HCT116 (cell line): ENCODE measurements around the gene HACD3. TPM values are rescaled to one million over a fixed set of nuclear protein-coding genes. Genes with fewer than 3 reads are reported as not detected.
A peak's percentile ranks its signal among the peaks of the same experiment; 100 is the strongest.

Experiments
- ATAC-seq: fragments of 200-7000 bp; cut with Tn5 transposase; 2 replicates; pipeline ENCODE4 v1.9.1; 2020; ENCODE audit warnings: mild to moderate bottlenecking, moderate library complexity
- Bru-seq: library from RNA; stranded (reverse); fragments of 400-500 nt; gene quantifications from one replicate; lab custom pipeline; 2021; lab: Mats Ljungman, UMichigan
- BruChase-seq, 2 experiments: library from RNA; stranded (reverse); fragments of 400-500 nt; gene quantifications; one replicate each; lab custom pipeline; 2021; lab: Mats Ljungman, UMichigan
- BruUV-seq: library from RNA; stranded (reverse); fragments of 400-500 nt; replicated peaks from 2 replicates; lab custom pipeline; 2021; lab: Mats Ljungman, UMichigan
- CTCF ChIA-PET: fragments of 300-600 bp; sonication (Branson Sonifier 250); formaldehyde crosslinking; loops from one replicate; lab custom pipeline; 2021; ENCODE audit warnings: antibody characterized with exemption; lab: Charles Lee
- POLR2A ChIA-PET: fragments of 300-600, 350-600 bp; sonication (Branson Sonifier 250); formaldehyde crosslinking; loops from one replicate; lab custom pipeline; 2021; ENCODE audit warnings: antibody characterized with exemption; lab: Charles Lee
- RAD21 ChIA-PET, 2 experiments: fragments of 300-600 bp; sonication (Branson Sonifier 250); formaldehyde crosslinking; loops; one replicate each; lab custom pipeline; 2023; ENCODE audit warnings: low total read pairs in 2 of 2; ENCODE audit not compliant: uncharacterized antibody in 2 of 2, unreplicated experiment in 2 of 2, low non-redundant PET in 1 of 2; lab: Charles Lee
- DNase-seq: peaks from one replicate; pipeline ENCODE4 v3.0.0-alpha.2; 2010; ENCODE audit warnings: low read depth, low spot score
- H2AFZ ChIP-seq: fragments of 200-600 bp; shearing (Covaris generic), sonication (generic); 2 replicates; pipeline ENCODE4 v1.6.1; 2017; ENCODE audit warnings: low read depth, mixed run types, mixed read lengths, antibody characterized with exemption, low read length; ENCODE audit not compliant: poor library complexity, severe bottlenecking
- H3K27ac ChIP-seq: 2 replicates; pipeline ENCODE4 v1.5.1; 2012; ENCODE audit warnings: low read depth, low read length
- H3K27me3 ChIP-seq: fragments of 200-600 bp; sonication (generic); 2 replicates; pipeline ENCODE4 v1.6.1; 2016; ENCODE audit warnings: mixed run types, low read length, mixed read lengths; ENCODE audit not compliant: insufficient read depth
- H3K36me3 ChIP-seq, 2 experiments: fragments of 200-500 bp in 1 of 2; fragments of 200-600 bp in 1 of 2; sonication (Bioruptor generic) in 1 of 2; sonication (generic) in 1 of 2; 2 replicates each; pipeline versions ENCODE4 v1.5.1 to v1.6.1; 2014 to 2016; ENCODE audit warnings: low read length in 2 of 2, inconsistent platforms in 1 of 2, mixed read lengths in 1 of 2, mixed run types in 1 of 2; ENCODE audit not compliant: insufficient read depth in 2 of 2, control insufficient read depth in 1 of 2
- H3K4me1 ChIP-seq, 2 experiments: fragments of 200-600 bp in 1 of 2; sonication (generic) in 1 of 2; 2 replicates each; pipeline versions ENCODE4 v1.5.1 to v1.6.1; 2012 to 2017; ENCODE audit warnings: low read length in 2 of 2, inconsistent platforms in 1 of 2, mild to moderate bottlenecking in 1 of 2, mixed read lengths in 1 of 2, mixed run types in 1 of 2, moderate library complexity in 1 of 2; ENCODE audit not compliant: insufficient read depth in 2 of 2, control insufficient read depth in 1 of 2
- H3K4me2 ChIP-seq: fragments of 200-600 bp; sonication (generic); 2 replicates; pipeline ENCODE4 v1.6.1; 2017; ENCODE audit warnings: mixed run types, low read length, mixed read lengths
- H3K4me3 ChIP-seq, 2 experiments: fragments of 200-600 bp in 1 of 2; sonication (generic) in 1 of 2; replicated peaks in 1 of 2; 2 replicates each; pipeline ENCODE4 v1.5.1; 2011 to 2016; ENCODE audit warnings: low read length in 2 of 2, control low read depth in 1 of 2, low read depth in 1 of 2, mild to moderate bottlenecking in 1 of 2, mixed read lengths in 1 of 2, mixed run types in 1 of 2
- H3K79me2 ChIP-seq: fragments of 200-600 bp; sonication (generic); 2 replicates; pipeline ENCODE4 v1.6.1; 2017; ENCODE audit warnings: mild to moderate bottlenecking, mixed run types, low read length, moderate library complexity, mixed read lengths; ENCODE audit not compliant: insufficient read depth
- H3K9ac ChIP-seq: fragments of 200-600 bp; sonication (generic); 2 replicates; pipeline ENCODE4 v1.6.1; 2016; ENCODE audit warnings: low read length, mixed read lengths
- H3K9me2 ChIP-seq: fragments of 200-600 bp; sonication (generic), shearing (Covaris generic); 2 replicates; pipeline ENCODE4 v1.6.1; 2017; ENCODE audit warnings: mixed run types, mild to moderate bottlenecking, moderate library complexity; ENCODE audit not compliant: insufficient read depth
- H3K9me3 ChIP-seq, 2 experiments: fragments of 200-500 bp in 1 of 2; fragments of 200-600 bp in 1 of 2; sonication (Bioruptor generic) in 1 of 2; sonication (generic) in 1 of 2; 2 replicates each; pipeline ENCODE4 v1.6.1; 2014 to 2017; ENCODE audit warnings: low read length in 2 of 2, mixed read lengths in 2 of 2, inconsistent platforms in 1 of 2, low read depth in 1 of 2, mild to moderate bottlenecking in 1 of 2, mixed run types in 1 of 2, moderate library complexity in 1 of 2; ENCODE audit not compliant: control insufficient read depth in 1 of 2, insufficient read depth in 1 of 2
- H4K20me1 ChIP-seq: fragments of 200-600 bp; sonication (generic), shearing (Covaris generic); 2 replicates; pipeline ENCODE4 v1.6.1; 2017; ENCODE audit warnings: mixed run types, mild to moderate bottlenecking, moderate library complexity; ENCODE audit not compliant: insufficient read depth
- CBX3 ChIP-seq: IDR thresholded peaks from 2 replicates; pipeline ENCODE4 v1.6.1; 2012; ENCODE audit warnings: low read depth
- CEBPB ChIP-seq: IDR thresholded peaks from 2 replicates; pipeline ENCODE4 v1.6.1; 2012; ENCODE audit warnings: low read depth
- EGR1 ChIP-seq: IDR thresholded peaks from 2 replicates; pipeline ENCODE4 v1.6.1; 2012; ENCODE audit warnings: low read depth
- ELF1 ChIP-seq: IDR thresholded peaks from 2 replicates; pipeline ENCODE4 v1.6.1; 2012; ENCODE audit warnings: low read depth, borderline replicate concordance
- EZH2phosphoT487 ChIP-seq: fragments of 200-600 bp; IDR thresholded peaks from 2 replicates; pipeline ENCODE4 v1.6.1; 2018; ENCODE audit warnings: antibody characterized with exemption, borderline replicate concordance
- POLR2A ChIP-seq: IDR thresholded peaks from 2 replicates; pipeline ENCODE4 v1.7.0; 2011; ENCODE audit warnings: borderline replicate concordance; ENCODE audit not compliant: insufficient read depth, insufficient read length; ENCODE audit errors: extremely low read depth
- POLR2AphosphoS5 ChIP-seq: IDR thresholded peaks from 2 replicates; pipeline ENCODE4 v1.6.1; 2011; ENCODE audit warnings: mild to moderate bottlenecking, low read depth, low read length, moderate library complexity
- RAD21 ChIP-seq: IDR thresholded peaks from 2 replicates; pipeline ENCODE4 v1.6.1; 2012; ENCODE audit warnings: low read depth, mild to moderate bottlenecking
- SIN3A ChIP-seq: IDR thresholded peaks from 2 replicates; pipeline ENCODE4 v1.6.1; 2012; ENCODE audit warnings: low read depth
- SP1 ChIP-seq: IDR thresholded peaks from 2 replicates; pipeline ENCODE4 v1.6.1; 2012; ENCODE audit warnings: low read depth
- TCF7L2 ChIP-seq: IDR thresholded peaks from 2 replicates; pipeline ENCODE4 v1.7.0; 2011; ENCODE audit warnings: borderline replicate concordance, inconsistent platforms; ENCODE audit not compliant: insufficient read depth, insufficient read length; ENCODE audit errors: extremely low read depth
- YY1 ChIP-seq: IDR thresholded peaks from 2 replicates; pipeline ENCODE4 v1.6.1; 2011; ENCODE audit warnings: low read length, low read depth, moderate library complexity, mild to moderate bottlenecking; ENCODE audit not compliant: insufficient replicate concordance; ENCODE audit errors: extremely low read depth
- ZFX ChIP-seq: fragments of 450-650 bp; IDR thresholded peaks from 2 replicates; pipeline ENCODE4 v1.6.1; 2017
- intact Hi-C: fragments of 100-400 bp; cut with micrococcal nuclease; formaldehyde crosslinking; loops from 2 replicates; pipeline ENCODE4 v1.10.0; 2022
- long read RNA-seq: library from polyadenylated mRNA; unstranded; transcript quantifications from one replicate; pipeline ENCODE4 v2.0.0, GENCODE V29; 2021; ENCODE audit not compliant: unreplicated experiment
- polyA plus RNA-seq: library from polyadenylated mRNA; unstranded; fragments of >200 nt; gene quantifications from 2 replicates; pipeline ENCODE4 v1.2.1, GENCODE V29; 2012; ENCODE audit warnings: missing spikeins
- total RNA-seq: library from RNA; stranded (reverse); gene quantifications from one replicate; pipeline ENCODE4 v1.2.1, GENCODE V29; 2021; ENCODE audit not compliant: unreplicated experiment
- TF ChIP-seq, protein P1 (sequence below): IDR thresholded peaks from 2 replicates; pipeline ENCODE4 v1.6.1; 2012
- TF ChIP-seq, protein P2 (sequence below): IDR thresholded peaks from 2 replicates; pipeline ENCODE4 v1.6.1; 2012
- TF ChIP-seq, protein P3 (sequence below): IDR thresholded peaks from 2 replicates; pipeline ENCODE4 v1.6.1; 2011; ENCODE audit warnings: mild to moderate bottlenecking, low read length, moderate library complexity; ENCODE audit not compliant: insufficient replicate concordance; ENCODE audit errors: extremely low read depth
- TF ChIP-seq, protein P4 (sequence below): IDR thresholded peaks from 2 replicates; pipeline ENCODE4 v1.6.1; 2012; ENCODE audit warnings: low read depth

HACD3 gene, protein sequence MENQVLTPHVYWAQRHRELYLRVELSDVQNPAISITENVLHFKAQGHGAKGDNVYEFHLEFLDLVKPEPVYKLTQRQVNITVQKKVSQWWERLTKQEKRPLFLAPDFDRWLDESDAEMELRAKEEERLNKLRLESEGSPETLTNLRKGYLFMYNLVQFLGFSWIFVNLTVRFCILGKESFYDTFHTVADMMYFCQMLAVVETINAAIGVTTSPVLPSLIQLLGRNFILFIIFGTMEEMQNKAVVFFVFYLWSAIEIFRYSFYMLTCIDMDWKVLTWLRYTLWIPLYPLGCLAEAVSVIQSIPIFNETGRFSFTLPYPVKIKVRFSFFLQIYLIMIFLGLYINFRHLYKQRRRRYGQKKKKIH
- total RNA-seq (57.5 TPM), Bru-seq, nascent RNA (percentile 81 among the genes with signal in this experiment), BruChase-seq, experiment 1, labeled RNA remaining after a 6-hour chase (percentile 90 among the genes with signal in this experiment), BruChase-seq, experiment 2, labeled RNA remaining after a 2-hour chase (percentile 82 among the genes with signal in this experiment)
- polyA plus RNA-seq: 30.0 and 39.1 TPM in 2 replicates
- long read RNA-seq, transcript HACD3-201 (11 exons, 3,228 nt): major isoform, 197 of 253 reads
- long read RNA-seq, partial matches to known transcripts: 32 of 253 reads
- long read RNA-seq, other reads (novel, unspliced or antisense): 22 of 253 reads

DNA sequence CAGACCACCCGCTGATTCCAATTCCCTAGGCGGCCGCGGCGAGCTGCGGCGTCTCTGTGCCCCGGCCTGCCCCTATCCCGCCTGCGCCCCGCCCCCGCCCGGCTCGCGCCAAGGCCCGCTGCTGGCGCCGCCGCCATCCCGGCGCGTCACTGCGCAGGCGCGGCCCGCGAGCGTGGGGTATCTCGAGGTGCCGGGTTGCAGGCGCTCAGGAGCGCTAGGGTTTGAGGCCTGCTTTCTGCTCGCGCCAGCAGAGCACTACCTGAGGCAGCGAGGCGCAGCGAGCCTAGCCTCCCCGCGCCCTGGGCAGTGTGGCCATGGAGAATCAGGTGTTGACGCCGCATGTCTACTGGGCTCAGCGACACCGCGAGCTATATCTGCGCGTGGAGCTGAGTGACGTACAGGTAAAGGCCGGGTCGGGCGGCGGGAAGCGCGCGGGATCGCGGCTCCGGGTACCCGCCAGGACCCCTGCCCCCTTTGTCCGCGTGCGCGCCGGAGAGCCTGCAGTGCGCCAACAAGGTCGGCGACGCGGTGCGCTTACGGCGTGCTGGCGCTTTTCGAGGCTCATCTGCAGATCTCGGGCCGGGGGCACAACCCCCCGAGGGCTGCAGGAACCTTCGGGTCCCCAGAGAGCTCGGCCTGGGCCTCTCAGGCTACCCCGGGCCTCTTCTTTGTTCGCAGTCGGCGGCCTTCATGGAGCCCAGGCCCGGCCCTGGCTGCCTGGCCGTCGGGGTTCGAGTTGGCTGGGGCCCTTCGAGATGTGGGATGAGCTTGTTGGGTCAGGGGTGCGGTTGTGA, at the start of gene HACD3:
TSS of gene HACD3 (plus strand) at position 146 of the 794 bp plus-strand sequence. CDS start at position 315, 169 bp downstream.
- peak within 1 kb of the TSS; percentile 99 for H3K9ac ChIP-seq
- H3K79me2 ChIP-seq: peaks cover 52% of the 10 kb centered on the region
- RAD21 ChIA-PET: interaction anchor here in 1 of 2 experiments (0.6 kb wide), 1 partner anchor 33 kb away, joined by 3 read pairs; no protein-coding TSS in a partner anchor
- intact Hi-C loops: no loop called here
- peaks cover 16 to 32% of the 10 kb centered on the region in 2 experiments; a peak in 3 of 4 replicates for H3K4me1 ChIP-seq
- peak; percentile 54 for DNase-seq
- H3K4me3 ChIP-seq: peak within 1 kb of the TSS; percentile 83 to 96
- TF ChIP-seq TCF7L2 (no peak), RAD21 (no peak), CBX3 (no peak), ZFX (peak; percentile 98), POLR2A (peak; percentile 55), ELF1 (no peak), SP1 (no peak), EZH2phosphoT487 (no peak), YY1 (no peak), CEBPB (no peak), EGR1 (peak; percentile 71), SIN3A (peak; percentile 67; the same call in 1 of the 2 replicates), POLR2AphosphoS5 (peak; percentile 82)
- TF ChIP-seq, protein P1, sequence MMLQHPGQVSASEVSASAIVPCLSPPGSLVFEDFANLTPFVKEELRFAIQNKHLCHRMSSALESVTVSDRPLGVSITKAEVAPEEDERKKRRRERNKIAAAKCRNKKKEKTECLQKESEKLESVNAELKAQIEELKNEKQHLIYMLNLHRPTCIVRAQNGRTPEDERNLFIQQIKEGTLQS: no peak
- TF ChIP-seq, protein P2, sequence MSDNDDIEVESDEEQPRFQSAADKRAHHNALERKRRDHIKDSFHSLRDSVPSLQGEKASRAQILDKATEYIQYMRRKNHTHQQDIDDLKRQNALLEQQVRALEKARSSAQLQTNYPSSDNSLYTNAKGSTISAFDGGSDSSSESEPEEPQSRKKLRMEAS: peak; percentile 82
- TF ChIP-seq, protein P3, sequence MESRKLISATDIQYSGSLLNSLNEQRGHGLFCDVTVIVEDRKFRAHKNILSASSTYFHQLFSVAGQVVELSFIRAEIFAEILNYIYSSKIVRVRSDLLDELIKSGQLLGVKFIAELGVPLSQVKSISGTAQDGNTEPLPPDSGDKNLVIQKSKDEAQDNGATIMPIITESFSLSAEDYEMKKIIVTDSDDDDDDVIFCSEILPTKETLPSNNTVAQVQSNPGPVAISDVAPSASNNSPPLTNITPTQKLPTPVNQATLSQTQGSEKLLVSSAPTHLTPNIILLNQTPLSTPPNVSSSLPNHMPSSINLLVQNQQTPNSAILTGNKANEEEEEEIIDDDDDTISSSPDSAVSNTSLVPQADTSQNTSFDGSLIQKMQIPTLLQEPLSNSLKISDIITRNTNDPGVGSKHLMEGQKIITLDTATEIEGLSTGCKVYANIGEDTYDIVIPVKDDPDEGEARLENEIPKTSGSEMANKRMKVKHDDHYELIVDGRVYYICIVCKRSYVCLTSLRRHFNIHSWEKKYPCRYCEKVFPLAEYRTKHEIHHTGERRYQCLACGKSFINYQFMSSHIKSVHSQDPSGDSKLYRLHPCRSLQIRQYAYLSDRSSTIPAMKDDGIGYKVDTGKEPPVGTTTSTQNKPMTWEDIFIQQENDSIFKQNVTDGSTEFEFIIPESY: no peak
- TF ChIP-seq, protein P4, sequence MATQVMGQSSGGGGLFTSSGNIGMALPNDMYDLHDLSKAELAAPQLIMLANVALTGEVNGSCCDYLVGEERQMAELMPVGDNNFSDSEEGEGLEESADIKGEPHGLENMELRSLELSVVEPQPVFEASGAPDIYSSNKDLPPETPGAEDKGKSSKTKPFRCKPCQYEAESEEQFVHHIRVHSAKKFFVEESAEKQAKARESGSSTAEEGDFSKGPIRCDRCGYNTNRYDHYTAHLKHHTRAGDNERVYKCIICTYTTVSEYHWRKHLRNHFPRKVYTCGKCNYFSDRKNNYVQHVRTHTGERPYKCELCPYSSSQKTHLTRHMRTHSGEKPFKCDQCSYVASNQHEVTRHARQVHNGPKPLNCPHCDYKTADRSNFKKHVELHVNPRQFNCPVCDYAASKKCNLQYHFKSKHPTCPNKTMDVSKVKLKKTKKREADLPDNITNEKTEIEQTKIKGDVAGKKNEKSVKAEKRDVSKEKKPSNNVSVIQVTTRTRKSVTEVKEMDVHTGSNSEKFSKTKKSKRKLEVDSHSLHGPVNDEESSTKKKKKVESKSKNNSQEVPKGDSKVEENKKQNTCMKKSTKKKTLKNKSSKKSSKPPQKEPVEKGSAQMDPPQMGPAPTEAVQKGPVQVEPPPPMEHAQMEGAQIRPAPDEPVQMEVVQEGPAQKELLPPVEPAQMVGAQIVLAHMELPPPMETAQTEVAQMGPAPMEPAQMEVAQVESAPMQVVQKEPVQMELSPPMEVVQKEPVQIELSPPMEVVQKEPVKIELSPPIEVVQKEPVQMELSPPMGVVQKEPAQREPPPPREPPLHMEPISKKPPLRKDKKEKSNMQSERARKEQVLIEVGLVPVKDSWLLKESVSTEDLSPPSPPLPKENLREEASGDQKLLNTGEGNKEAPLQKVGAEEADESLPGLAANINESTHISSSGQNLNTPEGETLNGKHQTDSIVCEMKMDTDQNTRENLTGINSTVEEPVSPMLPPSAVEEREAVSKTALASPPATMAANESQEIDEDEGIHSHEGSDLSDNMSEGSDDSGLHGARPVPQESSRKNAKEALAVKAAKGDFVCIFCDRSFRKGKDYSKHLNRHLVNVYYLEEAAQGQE: no peak
- TF ChIP-seq, all 23 proteins: peak for 6
- Histone ChIP-seq H3K27ac (peak within 1 kb of the TSS; percentile 79), H4K20me1 (0 out of 2 replicates have a peak, but pooled peaks cover 3% of the 10 kb centered on the region), H3K27me3 (no peaks in the 10 kb centered on the region), H3K36me3 (0 out of 4 replicates have a peak, but pooled peaks cover 0 to 2% of the 10 kb centered on the region in 2 experiments), H3K4me2 (peak within 1 kb of the TSS; percentile 98), H3K9me3 (no peaks in the 10 kb centered on the region), H3K9me2 (no peaks in the 10 kb centered on the region), H2AFZ (peak within 1 kb of the TSS; percentile 100)
- peak; percentile 97 for ATAC-seq
- ChIA-PET POLR2A (interaction anchor here (1.9 kb wide), 1 partner anchor 12 kb away, joined by 8 read pairs; no protein-coding TSS in a partner anchor), CTCF (interaction anchor here (0.6 to 1.0 kb wide), 2 partner anchors 12 to 488 kb away, joined by 3 to 5 read pairs; no protein-coding TSS in a partner anchor)
- BruUV-seq: TSS peak; percentile 54
